GM18511 (cell line): ENCODE data around the gene TAS2R43.
A peak's percentile ranks its signal among the peaks of the same experiment; 100 is the strongest.
"Not testable (repeated sequence)": the region's sequence is repeated elsewhere in the genome, so short reads cannot be mapped to it uniquely, and the experiment has no call there.

ENCODE experiments used
- ATAC-seq: cut with Tn5 transposase; IDR thresholded peaks from one replicate; pipeline ENCODE4 v1.9.1; 2021; ENCODE audit warnings: mild to moderate bottlenecking, moderate library complexity; ENCODE audit not compliant: unreplicated experiment

The TAS2R43 gene, protein sequence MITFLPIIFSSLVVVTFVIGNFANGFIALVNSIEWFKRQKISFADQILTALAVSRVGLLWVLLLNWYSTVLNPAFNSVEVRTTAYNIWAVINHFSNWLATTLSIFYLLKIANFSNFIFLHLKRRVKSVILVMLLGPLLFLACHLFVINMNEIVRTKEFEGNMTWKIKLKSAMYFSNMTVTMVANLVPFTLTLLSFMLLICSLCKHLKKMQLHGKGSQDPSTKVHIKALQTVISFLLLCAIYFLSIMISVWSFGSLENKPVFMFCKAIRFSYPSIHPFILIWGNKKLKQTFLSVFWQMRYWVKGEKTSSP

DNA sequence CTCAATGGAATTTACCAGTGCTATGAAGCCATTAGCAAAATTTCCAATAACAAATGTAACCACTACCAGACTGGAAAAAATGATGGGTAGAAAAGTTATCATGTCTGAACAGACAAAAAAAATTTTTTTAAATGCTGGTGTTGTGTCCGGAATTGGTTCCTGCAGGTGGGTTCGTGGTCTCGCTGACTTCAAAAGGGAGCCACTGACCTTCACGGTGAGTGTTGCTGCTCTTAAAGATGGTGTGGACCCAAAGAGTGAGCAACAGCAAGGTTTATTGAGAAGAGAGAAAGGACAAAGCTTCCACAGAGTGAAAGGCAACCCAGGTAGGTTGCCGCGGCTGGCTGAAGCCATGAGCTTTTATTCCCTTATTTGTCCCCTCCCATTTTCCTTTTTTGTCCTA, at the start of gene TAS2R43:
TSS of gene TAS2R43 (minus strand) at position 186 of the 400 bp plus-strand sequence. CDS start at position 102, 84 bp downstream.
- ATAC-seq, result no peak

DNA sequence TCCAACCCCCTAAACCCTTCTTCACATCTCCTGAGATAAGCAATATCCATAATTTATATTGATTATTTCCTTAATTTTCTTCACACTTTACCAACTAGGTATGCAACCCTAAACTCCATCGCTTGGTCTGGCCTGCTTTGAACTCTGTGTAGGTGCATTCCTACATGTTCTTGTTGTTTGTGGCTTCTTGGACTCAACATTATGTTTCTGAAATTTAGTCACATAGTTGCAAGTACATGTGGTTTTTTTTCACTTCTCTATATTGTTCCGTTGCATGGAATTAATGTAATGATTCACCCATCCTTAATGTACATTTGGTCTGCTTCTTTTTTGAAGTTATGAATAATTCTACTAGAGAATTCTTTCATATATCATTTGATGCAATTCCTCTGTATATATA, 44.0 kb upstream of the TAS2R43 start:
- ATAC-seq, result no peak

DNA sequence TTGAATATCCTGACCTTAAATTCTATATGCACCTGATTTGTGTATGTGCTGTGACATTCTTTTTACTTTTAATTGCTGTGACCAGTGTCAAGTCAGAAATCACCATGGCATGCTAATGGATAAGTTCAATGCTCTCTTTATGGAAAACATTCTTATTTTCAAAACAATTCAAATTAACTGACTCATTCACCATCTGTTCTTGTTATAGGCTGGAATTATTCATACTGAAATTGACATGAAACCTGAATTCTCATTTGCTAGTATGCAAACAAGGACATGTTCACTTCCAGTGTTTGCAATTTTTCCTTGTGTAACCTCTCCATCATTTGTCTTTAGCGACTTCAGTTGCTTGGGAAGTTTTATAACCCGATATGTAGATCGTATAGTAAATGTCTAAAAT, 42.2 kb upstream of the TAS2R43 start, which contains the start of gene TAS2R30:
TSS of gene TAS2R30 (minus strand) at position 340 of the 400 bp plus-strand sequence. CDS start 400 bp downstream, outside the sequence.
- ATAC-seq, result no peak

DNA sequence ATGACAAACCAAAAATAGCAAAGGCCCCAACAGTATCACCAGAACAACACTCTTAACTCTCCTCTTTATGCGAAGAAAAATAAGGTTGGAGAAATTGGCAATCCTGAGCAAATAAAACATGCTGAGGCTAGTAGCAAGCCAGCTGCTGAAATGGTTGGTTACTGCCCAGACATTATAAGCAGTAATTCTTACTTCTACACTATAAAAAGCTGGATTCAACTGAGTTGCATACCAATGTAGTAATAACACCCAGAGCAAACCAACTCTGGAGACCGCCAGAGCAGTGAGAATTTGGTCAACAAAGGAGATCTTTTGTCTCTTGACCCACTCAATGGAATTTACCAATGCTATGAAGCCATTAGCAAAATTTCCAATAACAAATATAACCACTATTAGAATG, 41.7 kb upstream of the TAS2R43 start:
- no peak for ATAC-seq

DNA sequence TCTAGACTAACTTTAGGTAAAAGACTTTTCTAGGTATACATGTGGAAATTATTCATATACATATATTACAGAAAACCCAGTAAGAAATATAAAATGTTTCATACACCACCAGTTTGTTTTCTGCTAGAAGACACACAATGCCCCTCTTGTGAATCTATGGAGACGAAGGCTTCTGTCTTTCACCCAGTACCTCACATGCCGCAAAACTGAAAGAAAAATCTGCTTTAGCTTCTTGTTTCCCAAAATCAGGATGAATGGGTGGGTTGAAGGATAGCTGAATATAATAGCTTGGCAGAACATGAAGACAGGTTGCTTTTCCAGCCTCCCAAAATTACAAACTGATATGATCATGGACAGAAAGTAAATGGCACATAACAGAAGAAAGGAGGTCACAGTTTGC, 41.0 kb upstream of the TAS2R43 start:
- ATAC-seq, result no peak

DNA sequence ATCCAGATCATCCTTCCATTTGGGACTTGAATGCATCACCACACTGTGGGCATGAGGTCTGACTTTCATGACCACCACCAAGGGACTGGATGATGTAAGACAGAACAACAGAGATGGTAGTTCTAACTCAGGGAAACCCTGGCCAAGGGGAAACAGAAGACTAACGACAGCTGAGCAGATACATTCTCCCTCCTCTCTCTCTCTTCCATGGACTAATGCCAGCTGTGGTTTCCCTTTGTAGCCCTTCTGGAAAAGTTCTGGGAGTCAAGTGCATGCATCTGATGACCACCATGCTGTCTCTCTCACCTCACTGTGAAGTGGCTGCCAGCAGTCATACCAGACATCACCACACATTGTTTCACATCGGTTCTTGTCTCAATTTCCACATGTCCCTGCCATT, 38.9 kb upstream of the TAS2R43 start:
- no peak for ATAC-seq

DNA sequence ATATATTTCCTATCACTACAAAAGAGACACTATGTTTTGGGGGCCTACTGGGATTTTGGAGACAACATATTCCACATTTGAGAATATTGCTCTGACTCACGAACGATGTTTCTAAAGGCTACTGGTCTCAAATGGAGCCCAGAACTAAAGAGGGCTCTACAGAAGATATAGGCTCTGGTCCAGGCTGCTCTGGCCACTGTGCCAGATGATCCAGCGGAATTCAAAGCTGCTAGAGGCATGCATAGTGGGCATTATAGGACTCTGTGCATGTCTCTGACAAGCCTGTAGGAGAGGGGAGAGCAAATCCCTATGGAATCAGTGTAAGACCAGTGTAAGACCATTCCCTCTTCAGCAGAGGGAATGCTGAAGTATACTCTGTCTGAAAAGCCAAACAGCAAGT, 38.3 kb upstream of the TAS2R43 start:
- ATAC-seq, result no peak

DNA sequence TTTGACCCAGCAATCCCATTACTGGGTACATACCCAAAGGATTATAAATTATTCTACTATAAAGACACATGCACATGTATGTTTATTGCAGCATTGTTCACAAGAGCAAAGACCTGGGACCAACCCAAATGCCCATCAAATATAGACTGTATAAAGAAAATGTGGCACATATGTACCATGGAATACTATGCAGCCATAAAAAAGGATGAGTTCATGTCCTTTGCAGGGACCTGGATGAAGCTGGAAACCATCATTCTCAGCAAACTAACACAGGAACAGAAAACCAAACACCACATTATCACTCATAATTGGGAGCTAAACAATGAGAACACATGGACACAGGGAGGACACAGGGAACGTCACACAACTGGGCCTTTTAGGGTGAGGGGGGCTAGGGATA, 22.0 kb upstream of the TAS2R43 start:
- ATAC-seq, result not testable (repeated sequence)

DNA sequence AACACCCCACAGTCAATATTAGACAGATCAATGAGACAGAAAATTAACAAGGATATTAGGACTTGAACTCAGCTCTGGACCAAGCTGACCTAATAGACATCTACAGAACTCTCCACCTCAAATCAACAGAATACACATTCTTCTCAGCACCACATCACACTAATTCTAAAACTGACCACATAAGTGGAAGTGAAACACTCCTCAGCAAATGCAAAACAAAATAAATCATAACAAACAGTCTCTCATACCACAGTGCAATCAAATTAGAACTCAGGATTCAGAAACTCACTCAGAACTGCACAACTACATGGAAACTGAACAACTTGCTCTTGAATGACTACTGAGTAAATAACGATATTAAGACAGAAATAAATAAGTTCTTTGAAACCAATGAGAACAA, 19.1 kb upstream of the TAS2R43 start:
- not testable (repeated sequence) for ATAC-seq

DNA sequence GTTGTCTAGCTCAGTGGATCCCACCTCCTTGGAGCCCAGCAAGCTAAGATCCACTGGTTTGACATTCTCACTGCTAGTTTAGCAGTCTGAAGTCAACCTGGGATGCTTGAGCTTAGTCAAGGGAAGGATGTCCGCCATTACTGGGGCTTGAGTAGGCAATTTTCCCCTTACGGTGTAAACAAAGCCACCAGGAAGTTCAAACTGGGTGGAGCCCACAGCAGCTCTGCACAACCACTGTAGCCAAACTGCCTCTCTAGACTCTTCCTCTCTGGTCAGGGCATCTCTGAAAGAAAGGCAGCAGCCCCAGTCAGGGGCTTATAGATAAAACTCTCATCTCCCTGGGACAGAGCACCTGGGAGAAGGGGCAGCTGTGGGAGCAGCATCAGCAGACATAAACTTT, 16.7 kb upstream of the TAS2R43 start:
- ATAC-seq, result no peak

DNA sequence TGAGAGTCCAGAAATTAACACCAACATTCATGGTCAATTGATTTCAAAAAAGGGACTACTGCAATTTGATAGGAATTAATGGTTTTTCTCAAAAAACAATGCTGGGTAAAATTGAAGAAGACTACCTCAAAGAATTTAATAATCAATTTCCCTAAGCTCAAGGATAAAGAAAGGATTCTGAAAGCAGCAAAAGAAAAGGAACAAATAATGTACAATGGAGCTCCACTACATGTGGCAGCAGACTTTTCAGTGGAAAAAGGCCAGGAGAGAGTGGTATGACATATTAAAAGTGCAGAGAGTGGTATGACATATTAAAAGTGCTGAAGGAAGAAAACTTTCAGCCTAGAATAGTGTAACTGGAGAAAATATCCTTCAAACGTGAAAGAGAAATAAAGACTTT, 15.6 kb upstream of the TAS2R43 start:
- no peak for ATAC-seq

DNA sequence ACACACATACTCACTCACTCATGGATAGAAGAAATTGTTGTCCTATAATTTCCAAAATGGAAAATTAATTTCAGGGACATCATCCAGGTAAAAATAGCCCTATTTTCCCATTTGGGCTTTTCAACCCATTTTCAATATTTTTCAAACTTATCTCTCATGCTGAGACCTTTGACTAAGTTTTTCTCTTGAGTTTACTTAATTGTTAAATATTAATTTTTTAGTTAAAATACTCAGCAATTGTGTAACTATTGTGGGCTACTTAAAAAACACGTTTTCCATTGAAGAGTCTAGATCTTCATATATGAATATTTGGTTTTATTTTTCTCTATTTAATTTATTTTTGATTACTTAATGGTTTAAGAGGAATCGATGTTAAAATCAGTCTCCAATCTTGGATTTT, 14.2 kb upstream of the TAS2R43 start:
- ATAC-seq, result no peak

DNA sequence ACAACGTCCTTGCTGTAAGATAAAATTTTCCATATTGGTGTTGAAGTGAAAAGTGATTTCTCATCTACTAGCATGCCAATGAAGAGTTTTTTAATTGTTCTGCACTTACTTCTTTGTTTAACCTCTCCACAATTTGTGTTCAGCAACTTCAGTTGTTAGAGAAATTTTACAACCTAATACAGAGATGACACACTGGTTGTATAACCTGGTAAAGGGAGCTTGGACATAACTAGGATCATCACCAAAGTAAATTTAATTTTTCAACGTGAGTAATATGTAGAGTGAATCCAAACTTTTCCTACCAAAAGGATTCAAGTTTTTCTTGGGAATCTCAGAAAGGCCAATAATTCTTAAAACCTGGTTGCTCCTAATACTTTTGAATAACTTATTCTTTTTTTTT, 13.4 kb upstream of the TAS2R43 start:
- ATAC-seq, result no peak

DNA sequence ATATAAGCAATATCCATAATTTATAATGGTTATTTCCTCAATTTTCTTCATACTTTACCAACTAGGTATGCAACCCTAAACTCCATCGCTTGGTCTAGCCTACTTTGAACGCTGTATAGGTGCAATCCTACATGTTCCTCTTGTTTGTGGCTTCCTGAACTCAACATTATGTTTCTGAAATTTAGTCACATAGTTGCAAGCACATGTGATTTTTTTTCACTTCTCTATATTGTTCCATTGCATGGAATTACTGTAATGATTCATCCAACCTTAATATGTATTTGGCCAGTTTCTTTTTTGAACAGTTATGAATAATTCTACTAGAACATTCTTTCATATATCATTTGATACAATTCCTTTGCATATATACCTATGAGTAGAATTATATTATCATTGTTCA, 2.8 kb upstream of the TAS2R43 start:
- ATAC-seq, result peak; percentile 71

DNA sequence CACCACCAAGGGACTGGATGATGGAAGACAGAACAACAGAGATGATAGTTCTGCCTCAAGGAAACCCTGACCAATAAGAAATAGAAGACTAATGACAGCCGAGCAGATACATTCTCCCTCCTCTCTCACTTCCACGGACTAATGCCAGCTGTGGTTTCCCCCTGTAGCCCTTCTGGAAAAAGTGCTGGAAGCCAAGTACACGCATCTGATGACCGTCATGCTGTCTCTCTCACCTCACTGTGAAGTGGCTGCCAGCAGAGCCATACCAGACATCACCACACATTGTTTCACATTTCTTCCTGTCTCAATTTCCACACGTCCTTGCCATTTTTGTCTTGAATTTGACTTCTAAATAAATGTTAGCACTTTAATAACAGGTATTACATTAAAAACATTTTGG, 2.9 kb downstream of the TAS2R43 start:
- ATAC-seq, result no peak

DNA sequence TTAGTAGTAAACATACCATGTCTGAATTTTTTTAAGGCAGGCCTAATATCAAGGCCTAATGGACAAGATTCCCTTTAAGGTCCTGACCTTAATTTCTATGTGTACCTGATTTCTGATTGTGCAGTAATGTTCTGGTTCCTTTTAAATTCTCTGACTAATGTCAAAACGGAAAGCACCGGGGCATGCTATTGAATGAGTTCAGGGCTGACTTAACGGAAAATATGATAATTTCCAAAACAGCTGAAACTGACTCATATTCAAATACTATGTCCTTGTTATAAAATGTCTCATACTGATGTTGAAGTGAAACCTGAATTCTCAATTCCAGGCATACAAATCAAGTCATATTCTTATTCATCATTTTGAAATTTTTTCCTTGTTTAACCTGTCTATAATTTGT, 6.7 kb downstream of the TAS2R43 start:
- ATAC-seq, result peak; percentile 86

DNA sequence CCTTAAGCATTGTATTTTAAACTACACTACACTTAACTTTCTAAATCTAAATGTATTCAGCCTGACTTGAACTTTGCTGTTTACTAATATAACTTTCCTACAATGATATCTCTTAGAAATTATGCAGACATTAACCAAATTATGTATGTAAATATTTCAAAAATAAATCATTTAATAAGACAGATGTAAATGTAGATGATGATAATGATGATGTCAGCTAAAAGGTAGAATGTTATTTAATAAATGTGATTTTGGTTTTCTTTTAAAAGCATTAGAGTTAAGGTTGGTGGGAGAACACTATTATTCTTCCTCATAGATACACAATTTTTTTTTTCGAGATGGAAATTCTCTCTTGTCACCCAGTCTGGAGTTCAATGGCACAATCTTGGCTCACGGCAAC, 10.1 kb downstream of the TAS2R43 start:
- ATAC-seq, result no peak

DNA sequence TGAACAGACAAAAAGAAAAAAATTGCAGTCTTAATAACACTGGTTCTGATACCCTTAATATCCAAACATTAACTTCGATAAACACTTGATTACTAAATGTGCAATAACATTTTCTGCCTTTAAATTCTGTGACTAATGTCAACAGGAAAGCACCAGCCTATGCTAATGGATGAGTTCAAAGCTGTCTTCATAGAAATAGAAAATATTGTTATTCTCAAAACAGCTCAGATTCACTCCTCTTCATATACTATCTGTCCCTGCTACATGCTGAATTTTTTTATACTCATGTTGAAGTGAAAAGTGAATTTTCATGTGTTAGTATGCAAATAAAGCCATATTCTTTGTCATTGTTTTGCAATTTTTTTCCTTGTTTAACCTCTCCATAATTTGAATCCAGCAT, 13.9 kb downstream of the TAS2R43 start:
- ATAC-seq, result no peak

DNA sequence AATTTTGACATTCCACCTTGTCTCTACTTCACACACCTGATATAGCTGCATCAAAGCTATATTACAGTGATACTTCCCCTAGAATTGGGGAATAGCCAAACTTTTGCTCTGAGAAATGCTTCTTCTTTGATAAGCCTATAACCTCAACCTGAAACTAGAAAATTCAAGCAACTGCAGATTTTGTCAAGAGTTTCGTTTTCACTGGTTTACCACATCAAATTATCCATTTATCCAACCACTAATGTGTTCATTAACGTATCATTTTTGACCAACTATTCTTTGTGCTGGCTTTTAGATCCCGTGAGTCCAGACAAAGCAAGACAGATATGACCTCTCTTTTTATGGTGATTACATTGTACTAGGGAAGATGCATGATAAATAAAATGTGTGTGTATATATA, 16.5 kb downstream of the TAS2R43 start:
- peak; percentile 83 for ATAC-seq

DNA sequence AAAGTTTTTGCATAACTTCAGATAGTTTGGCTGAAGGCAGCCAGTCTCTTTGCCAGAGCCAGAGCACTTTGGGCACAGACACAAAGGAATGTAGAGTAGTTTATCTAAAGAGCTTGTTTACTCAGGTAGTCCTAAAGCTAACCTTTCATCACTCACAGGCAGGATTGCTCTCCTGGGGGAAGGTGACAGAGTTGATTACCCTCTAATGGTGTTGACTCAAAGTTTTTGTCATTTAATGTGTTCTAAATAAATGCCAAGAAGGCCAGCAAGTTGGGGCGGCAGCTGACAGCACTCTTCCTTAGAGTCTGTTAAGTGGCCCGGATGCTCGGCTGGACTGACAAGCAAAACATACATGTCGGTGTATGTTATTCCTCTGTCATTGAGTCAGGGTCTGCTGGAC, 20.7 kb downstream of the TAS2R43 start:
- no peak for ATAC-seq

DNA sequence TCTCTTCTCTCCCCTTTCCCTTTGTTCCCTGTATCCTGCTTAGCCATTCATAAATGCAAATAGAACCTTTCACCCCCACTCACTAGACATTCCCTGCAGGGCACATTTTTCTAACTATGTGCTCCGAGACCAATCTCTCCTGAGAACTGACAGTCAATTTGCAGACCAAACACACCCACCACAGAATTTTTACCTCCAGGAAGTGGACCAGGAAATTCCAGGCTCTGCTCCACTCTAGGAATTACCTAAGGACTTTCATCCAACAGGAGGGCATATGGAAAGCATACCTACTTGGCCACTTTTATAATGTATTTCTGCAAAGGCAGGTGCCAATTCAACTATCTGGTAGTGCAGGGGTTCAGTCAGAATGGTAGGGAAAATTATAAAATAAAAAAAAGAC, 21.1 kb downstream of the TAS2R43 start:
- ATAC-seq, result no peak

DNA sequence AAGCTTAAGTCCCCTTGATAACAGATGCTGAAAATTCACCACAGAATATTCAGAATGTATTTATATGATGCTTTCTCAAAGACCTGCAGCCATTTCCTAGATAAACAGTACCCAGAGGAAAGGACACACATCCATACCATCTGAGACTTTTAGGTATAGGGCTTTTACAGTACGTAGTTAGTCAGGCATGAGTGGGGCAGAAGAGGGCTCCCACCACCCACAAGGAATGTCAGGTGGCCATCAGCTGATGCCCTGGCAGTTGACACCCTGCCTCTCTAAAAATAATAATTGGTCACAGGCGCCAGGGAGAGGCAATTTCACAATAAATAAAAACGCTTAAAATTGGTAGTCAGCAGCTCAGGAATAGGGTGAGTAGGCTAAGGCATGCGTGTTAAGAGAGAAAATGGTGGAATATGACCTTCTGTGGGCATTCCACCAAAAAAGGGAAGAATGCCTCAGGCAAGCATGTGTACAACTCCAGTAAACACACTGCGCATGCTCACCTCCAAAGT, 22.2 kb downstream of the TAS2R43 start:
- ATAC-seq, result no peak

DNA sequence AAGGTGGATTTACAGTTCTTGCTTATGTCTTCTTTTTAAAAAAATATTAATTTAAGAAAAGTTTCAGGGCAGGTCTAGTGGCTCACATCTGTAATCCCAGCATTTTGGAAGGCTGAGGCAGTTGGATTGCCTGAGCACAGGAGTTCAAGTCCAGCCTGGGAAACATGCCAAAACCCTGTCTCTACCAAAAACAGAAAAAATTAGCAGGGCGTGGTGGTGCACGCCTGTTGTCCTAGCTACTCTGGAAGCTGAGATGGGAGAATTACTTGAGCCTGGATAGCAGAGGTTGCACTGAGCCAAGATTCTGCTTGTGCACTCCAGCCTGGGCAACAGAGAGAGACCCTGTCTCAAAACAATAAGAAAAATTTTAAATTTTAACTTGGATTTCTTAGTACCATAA, 24.6 kb downstream of the TAS2R43 start:
- ATAC-seq, result no peak
